NB4 (cell line): ENCODE data around the gene SMAD7.

Source experiments
- TF ChIP-seq, protein P1 (sequence below): IDR thresholded peaks from one replicate; pipeline ENCODE4 v1.5.1; 2012; ENCODE audit warnings: low read depth, low read length
- TF ChIP-seq, protein P2 (sequence below): IDR thresholded peaks from 2 replicates; pipeline ENCODE4 v1.6.1; 2011; ENCODE audit warnings: low read depth, low read length

DNA sequence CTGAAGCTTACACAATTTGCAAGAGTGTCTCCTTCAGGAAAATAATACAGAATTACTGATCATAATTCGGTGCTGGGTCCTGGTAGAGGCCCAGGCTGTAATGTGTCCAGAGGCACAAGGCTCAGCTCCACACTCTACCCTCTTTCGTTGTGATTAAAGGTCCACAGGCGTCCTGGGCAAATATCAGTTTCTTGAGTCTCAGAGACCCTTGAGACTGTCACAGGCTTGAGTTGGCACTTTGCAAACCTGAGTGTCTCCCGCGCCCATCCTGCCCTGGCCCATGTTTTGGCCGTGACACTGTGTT lies 46.9 kb upstream of the SMAD7 start:
- TF ChIP-seq, protein P1, sequence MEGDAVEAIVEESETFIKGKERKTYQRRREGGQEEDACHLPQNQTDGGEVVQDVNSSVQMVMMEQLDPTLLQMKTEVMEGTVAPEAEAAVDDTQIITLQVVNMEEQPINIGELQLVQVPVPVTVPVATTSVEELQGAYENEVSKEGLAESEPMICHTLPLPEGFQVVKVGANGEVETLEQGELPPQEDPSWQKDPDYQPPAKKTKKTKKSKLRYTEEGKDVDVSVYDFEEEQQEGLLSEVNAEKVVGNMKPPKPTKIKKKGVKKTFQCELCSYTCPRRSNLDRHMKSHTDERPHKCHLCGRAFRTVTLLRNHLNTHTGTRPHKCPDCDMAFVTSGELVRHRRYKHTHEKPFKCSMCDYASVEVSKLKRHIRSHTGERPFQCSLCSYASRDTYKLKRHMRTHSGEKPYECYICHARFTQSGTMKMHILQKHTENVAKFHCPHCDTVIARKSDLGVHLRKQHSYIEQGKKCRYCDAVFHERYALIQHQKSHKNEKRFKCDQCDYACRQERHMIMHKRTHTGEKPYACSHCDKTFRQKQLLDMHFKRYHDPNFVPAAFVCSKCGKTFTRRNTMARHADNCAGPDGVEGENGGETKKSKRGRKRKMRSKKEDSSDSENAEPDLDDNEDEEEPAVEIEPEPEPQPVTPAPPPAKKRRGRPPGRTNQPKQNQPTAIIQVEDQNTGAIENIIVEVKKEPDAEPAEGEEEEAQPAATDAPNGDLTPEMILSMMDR = no peak
- TF ChIP-seq, protein P2, sequence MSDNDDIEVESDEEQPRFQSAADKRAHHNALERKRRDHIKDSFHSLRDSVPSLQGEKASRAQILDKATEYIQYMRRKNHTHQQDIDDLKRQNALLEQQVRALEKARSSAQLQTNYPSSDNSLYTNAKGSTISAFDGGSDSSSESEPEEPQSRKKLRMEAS = no peak
